Measurements from ENCODE around the gene LAMB4. TPM values are rescaled to one million over a fixed set of nuclear protein-coding genes. Genes with fewer than 3 reads are reported as not detected.

LAMB4 gene, protein sequence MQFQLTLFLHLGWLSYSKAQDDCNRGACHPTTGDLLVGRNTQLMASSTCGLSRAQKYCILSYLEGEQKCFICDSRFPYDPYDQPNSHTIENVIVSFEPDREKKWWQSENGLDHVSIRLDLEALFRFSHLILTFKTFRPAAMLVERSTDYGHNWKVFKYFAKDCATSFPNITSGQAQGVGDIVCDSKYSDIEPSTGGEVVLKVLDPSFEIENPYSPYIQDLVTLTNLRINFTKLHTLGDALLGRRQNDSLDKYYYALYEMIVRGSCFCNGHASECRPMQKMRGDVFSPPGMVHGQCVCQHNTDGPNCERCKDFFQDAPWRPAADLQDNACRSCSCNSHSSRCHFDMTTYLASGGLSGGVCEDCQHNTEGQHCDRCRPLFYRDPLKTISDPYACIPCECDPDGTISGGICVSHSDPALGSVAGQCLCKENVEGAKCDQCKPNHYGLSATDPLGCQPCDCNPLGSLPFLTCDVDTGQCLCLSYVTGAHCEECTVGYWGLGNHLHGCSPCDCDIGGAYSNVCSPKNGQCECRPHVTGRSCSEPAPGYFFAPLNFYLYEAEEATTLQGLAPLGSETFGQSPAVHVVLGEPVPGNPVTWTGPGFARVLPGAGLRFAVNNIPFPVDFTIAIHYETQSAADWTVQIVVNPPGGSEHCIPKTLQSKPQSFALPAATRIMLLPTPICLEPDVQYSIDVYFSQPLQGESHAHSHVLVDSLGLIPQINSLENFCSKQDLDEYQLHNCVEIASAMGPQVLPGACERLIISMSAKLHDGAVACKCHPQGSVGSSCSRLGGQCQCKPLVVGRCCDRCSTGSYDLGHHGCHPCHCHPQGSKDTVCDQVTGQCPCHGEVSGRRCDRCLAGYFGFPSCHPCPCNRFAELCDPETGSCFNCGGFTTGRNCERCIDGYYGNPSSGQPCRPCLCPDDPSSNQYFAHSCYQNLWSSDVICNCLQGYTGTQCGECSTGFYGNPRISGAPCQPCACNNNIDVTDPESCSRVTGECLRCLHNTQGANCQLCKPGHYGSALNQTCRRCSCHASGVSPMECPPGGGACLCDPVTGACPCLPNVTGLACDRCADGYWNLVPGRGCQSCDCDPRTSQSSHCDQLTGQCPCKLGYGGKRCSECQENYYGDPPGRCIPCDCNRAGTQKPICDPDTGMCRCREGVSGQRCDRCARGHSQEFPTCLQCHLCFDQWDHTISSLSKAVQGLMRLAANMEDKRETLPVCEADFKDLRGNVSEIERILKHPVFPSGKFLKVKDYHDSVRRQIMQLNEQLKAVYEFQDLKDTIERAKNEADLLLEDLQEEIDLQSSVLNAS (N-terminal part only)
- total RNA-seq (not detected), total RNA-seq (0 reads per million in 2 donors)

DNA sequence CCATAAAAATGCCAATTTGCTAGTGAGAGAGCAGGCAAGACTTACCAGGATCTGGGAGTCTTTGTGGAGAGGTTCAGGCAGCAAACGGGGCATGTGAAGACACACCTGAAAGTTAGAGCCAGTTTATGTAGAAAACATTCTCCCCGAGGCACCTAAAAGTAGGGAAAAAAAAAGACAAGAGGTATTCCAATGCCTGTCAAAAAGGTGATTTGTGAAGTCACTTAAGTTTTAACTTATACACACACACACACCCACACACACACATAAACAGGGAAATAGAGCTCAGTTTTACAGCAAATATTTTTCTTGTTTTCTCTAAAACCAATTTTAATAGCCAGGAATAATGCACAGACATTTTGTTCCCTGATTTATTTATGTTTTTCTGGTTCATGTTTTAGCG, at the start of gene LAMB4:
Gene LAMB4 (minus strand): TSS at position 101 of the 400 bp plus-strand sequence. CDS start 7,197 bp downstream, outside the sequence.
- peaks cover 4% of the 10 kb centered on the region for H3K4me1 Mint-ChIP-seq
- no peak within 1 kb of the TSS for H3K27ac Mint-ChIP-seq
- no peak within 1 kb of the TSS for H3K4me3 Mint-ChIP-seq
- H3K36me3 Mint-ChIP-seq (ENCODE audit: low read depth), result no peaks in the 10 kb centered on the region
- H3K27me3 Mint-ChIP-seq, result peaks cover 29% of the 10 kb centered on the region
- H3K9me3 ChIP-seq (ENCODE audit: control insufficient read depth, low read length, poor library complexity, severe bottlenecking), result no peaks in the 10 kb centered on the region
- ATAC-seq (no peak), DNase-seq (no peak)

DNA sequence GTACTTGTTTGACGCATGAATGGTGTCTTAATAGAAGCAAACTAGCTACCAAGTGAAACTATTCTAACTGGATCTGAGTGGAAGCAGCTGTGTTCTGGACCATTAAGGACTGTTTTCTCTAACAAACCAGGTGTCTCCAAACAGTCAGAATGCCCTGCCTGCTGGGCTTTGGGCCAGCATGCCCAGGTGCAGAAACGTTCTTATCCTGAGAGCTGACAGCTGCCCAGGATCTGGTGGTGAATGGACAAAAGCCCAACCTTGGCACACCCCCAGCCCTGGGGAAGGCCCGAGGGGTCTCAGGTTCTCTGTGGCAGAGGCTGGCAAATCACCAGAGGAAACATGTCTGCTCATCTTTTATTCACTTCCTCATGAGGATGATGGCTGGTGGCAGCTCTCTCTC, 48.2 kb upstream of the LAMB4 start:
- Mint-ChIP-seq H3K27me3 (peaks cover 30% of the 10 kb centered on the region), H3K27ac (no peak overlapping the region), H3K36me3 (ENCODE audit: low read depth) (no peaks in the 10 kb centered on the region), H3K4me1 (peaks cover 3% of the 10 kb centered on the region), H3K4me3 (no peak overlapping the region)
- no peaks in the 10 kb centered on the region for H3K9me3 ChIP-seq (ENCODE audit: control insufficient read depth, low read length, poor library complexity, severe bottlenecking)
- DNase-seq (no peak), ATAC-seq (no peak)

DNA sequence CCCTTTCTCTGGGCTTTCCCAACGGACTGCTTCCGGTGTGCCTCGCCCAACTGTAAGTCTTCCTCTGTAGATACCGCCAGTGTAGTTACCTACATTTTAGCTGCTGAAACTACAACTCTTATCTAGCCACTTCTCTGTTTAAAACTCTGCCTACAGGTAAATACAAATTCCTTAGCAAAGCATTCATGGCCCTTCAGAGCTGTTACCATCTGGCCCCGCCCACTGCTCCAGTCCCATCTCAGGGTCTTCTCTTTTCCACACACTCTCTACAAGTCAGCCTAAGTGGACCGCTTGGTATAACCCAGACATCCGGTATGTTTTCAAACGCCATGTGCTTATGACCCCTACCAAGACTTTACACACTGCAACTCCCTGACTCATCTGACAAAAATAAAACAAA, 41.0 kb upstream of the LAMB4 start:
- no peak overlapping the region for H3K27ac Mint-ChIP-seq
- no peak overlapping the region for H3K4me3 Mint-ChIP-seq
- DNase-seq (no peak), ATAC-seq (no peak)
- H3K27me3 Mint-ChIP-seq, result peaks cover 26% of the 10 kb centered on the region
- H3K9me3 ChIP-seq (ENCODE audit: control insufficient read depth, low read length, poor library complexity, severe bottlenecking), result no peaks in the 10 kb centered on the region
- H3K4me1 Mint-ChIP-seq, result no peaks in the 10 kb centered on the region
- H3K36me3 Mint-ChIP-seq (ENCODE audit: low read depth), result no peaks in the 10 kb centered on the region

DNA sequence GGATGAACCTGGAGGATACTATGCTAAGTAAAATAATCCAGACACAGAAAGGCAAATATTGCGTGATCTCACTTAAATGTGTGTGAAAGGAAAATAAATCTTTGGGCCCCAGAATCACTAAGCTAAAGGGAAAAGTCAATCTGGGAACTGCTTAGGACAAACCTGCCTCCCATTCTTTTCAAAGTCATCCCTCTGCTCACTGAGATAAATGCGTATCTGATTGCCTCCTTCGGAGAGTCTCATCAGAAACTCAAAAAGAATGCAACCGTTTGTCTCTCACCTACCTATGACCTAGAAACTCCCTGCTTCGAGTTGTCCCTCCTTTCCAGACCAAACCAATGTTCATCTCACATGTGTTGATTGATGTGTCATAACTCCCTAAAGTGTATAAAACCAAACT, 40.1 kb upstream of the LAMB4 start:
- Mint-ChIP-seq H3K27ac (no peak overlapping the region), H3K4me1 (no peaks in the 10 kb centered on the region), H3K4me3 (no peak overlapping the region), H3K36me3 (ENCODE audit: low read depth) (no peaks in the 10 kb centered on the region), H3K27me3 (peaks cover 26% of the 10 kb centered on the region)
- DNase-seq (no peak), ATAC-seq (no peak)
- H3K9me3 ChIP-seq (ENCODE audit: control insufficient read depth, low read length, poor library complexity, severe bottlenecking), result no peaks in the 10 kb centered on the region

DNA sequence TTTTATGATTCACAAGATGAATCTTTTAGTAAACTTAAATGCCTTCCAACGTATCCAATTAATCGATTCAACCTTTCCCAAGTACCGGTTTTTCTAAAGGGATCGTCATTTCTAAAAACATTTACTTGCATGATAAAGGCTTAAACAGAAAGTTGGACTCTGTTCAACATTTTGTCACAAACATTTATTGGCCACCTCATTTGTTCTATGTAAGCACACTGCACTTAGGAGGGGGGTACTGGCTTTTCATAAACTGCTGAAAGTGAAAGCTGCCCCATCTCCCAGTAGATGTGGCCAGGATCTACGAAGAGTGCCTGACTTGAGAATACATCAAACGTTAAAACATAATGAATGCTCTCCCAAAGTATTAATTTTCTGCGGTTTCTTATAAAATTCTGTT, 37.3 kb upstream of the LAMB4 start:
- peaks cover 14% of the 10 kb centered on the region for H3K27me3 Mint-ChIP-seq
- ATAC-seq (no peak), DNase-seq (no peak)
- no peak overlapping the region for H3K4me3 Mint-ChIP-seq
- no peak overlapping the region for H3K27ac Mint-ChIP-seq
- no peaks in the 10 kb centered on the region for H3K36me3 Mint-ChIP-seq (ENCODE audit: low read depth)
- H3K9me3 ChIP-seq (ENCODE audit: control insufficient read depth, low read length, poor library complexity, severe bottlenecking), result no peaks in the 10 kb centered on the region
- no peaks in the 10 kb centered on the region for H3K4me1 Mint-ChIP-seq

DNA sequence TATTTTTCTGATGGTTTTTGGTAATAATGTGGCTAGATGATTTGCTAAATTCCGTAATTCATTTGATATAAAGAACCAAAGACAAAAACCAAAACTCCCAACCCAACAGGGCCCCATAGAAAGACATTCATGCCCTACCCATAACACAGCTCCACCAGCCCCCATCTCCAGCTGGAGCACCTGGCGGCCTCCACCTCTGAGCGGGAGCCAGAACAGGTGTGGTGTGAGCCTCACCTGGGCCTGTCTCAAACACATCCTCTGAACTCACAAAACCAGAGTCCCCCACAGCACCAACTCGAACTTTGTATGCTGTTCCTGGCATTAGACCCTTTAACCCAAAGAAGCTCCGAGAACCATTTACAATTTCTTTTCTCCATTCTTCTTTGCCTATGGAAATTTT, 36.5 kb upstream of the LAMB4 start:
- no peaks in the 10 kb centered on the region for H3K9me3 ChIP-seq (ENCODE audit: control insufficient read depth, low read length, poor library complexity, severe bottlenecking)
- no peak overlapping the region for H3K27ac Mint-ChIP-seq
- H3K4me3 Mint-ChIP-seq, result no peak overlapping the region
- no peaks in the 10 kb centered on the region for H3K4me1 Mint-ChIP-seq
- peaks cover 13% of the 10 kb centered on the region for H3K27me3 Mint-ChIP-seq
- DNase-seq (no peak), ATAC-seq (no peak)
- H3K36me3 Mint-ChIP-seq (ENCODE audit: low read depth), result no peaks in the 10 kb centered on the region

DNA sequence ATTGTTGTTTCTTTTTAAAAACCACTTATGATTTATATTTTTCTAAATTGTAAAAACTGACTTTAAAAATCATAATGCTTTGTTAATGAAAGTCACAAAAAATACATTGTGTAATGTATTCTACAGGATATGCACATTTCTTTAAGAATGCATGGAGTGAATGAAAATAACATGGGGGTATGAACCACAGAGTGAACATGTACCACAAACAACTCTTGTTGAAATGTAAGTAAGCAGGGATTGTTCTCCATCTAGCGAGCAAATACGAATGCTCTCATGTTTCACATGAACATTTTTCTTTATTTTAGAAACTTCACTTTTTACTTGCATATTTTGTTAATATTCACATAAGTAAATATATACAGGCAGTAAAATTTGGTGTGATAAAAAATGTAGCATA, 35.6 kb upstream of the LAMB4 start:
- no peaks in the 10 kb centered on the region for H3K36me3 Mint-ChIP-seq (ENCODE audit: low read depth)
- H3K4me3 Mint-ChIP-seq, result no peak overlapping the region
- H3K27me3 Mint-ChIP-seq, result peaks cover 5% of the 10 kb centered on the region
- no peak overlapping the region for H3K27ac Mint-ChIP-seq
- ATAC-seq, result no peak
- no peaks in the 10 kb centered on the region for H3K9me3 ChIP-seq (ENCODE audit: control insufficient read depth, low read length, poor library complexity, severe bottlenecking)
- DNase-seq, result no peak
- no peaks in the 10 kb centered on the region for H3K4me1 Mint-ChIP-seq

DNA sequence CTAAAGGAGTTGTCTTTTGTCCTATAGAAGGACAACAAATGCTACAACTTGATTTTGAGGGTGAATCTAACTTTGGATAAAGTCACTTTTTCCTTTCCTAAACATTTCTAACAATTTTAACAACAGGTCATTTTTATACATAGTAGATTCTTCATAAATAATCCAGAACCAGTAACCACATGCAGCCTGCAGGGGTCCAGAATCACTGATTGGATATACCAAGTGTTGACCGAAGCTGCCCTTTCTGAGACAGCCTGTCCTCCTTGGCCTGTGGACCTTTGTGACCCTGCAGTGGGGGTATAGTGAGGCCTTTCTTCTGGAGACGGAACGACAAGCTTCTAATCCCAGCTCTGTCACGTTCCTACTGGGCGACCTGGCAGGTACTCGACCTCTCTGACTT, 34.8 kb upstream of the LAMB4 start:
- H3K27me3 Mint-ChIP-seq, result peaks cover 5% of the 10 kb centered on the region
- ATAC-seq (no peak), DNase-seq (no peak)
- H3K4me1 Mint-ChIP-seq, result no peaks in the 10 kb centered on the region
- no peaks in the 10 kb centered on the region for H3K9me3 ChIP-seq (ENCODE audit: control insufficient read depth, low read length, poor library complexity, severe bottlenecking)
- no peak overlapping the region for H3K4me3 Mint-ChIP-seq
- no peak overlapping the region for H3K27ac Mint-ChIP-seq
- no peaks in the 10 kb centered on the region for H3K36me3 Mint-ChIP-seq (ENCODE audit: low read depth)

DNA sequence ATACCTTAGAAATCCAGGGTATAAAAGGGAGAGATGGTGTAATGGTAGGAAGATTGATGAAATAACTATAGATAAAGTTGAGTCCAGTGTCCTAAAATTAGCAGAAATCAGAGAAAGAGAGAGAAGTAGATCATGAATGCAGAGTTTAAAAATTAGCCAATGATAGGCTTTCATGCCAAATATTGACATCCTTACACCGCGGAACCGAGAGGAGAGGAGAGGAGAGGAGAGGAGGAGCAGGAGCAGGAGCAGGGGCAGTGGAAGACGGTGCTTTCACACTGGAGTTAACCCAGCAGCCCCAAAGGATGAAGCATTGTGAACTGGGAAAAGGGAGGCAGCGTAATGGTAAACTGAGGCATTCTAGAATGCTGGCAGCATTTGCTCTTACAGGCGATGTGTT, 34.2 kb upstream of the LAMB4 start:
- DNase-seq, result no peak
- H3K4me1 Mint-ChIP-seq, result no peaks in the 10 kb centered on the region
- ATAC-seq, result no peak
- H3K4me3 Mint-ChIP-seq, result no peak overlapping the region
- no peaks in the 10 kb centered on the region for H3K36me3 Mint-ChIP-seq (ENCODE audit: low read depth)
- H3K9me3 ChIP-seq (ENCODE audit: control insufficient read depth, low read length, poor library complexity, severe bottlenecking), result no peaks in the 10 kb centered on the region
- peaks cover 6% of the 10 kb centered on the region for H3K27me3 Mint-ChIP-seq
- H3K27ac Mint-ChIP-seq, result no peak overlapping the region

DNA sequence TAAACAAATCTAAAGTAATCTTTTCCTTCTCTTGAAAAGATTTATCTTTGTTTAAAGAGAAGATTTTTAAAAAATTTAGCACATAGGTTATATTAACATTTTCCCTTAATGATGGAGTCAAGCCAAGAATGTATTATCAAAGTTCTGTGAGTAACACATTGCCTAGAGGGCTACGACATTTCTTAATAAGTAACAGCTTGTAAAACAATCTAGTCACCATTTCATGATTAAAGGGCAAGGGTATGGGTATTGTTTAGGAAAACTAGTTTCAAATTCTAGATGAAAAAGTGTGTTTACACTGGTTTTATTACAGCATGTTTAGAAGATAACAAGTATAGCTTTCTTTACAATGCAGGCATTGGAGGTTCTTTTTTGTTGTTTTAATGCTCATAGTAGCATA, 28.6 kb upstream of the LAMB4 start:
- no peaks in the 10 kb centered on the region for H3K36me3 Mint-ChIP-seq (ENCODE audit: low read depth)
- H3K4me3 Mint-ChIP-seq, result no peak overlapping the region
- DNase-seq (no peak), ATAC-seq (no peak)
- H3K27me3 Mint-ChIP-seq, result peaks cover 27% of the 10 kb centered on the region
- H3K9me3 ChIP-seq (ENCODE audit: control insufficient read depth, low read length, poor library complexity, severe bottlenecking), result no peaks in the 10 kb centered on the region
- H3K4me1 Mint-ChIP-seq, result peaks cover 2% of the 10 kb centered on the region
- H3K27ac Mint-ChIP-seq, result no peak overlapping the region

DNA sequence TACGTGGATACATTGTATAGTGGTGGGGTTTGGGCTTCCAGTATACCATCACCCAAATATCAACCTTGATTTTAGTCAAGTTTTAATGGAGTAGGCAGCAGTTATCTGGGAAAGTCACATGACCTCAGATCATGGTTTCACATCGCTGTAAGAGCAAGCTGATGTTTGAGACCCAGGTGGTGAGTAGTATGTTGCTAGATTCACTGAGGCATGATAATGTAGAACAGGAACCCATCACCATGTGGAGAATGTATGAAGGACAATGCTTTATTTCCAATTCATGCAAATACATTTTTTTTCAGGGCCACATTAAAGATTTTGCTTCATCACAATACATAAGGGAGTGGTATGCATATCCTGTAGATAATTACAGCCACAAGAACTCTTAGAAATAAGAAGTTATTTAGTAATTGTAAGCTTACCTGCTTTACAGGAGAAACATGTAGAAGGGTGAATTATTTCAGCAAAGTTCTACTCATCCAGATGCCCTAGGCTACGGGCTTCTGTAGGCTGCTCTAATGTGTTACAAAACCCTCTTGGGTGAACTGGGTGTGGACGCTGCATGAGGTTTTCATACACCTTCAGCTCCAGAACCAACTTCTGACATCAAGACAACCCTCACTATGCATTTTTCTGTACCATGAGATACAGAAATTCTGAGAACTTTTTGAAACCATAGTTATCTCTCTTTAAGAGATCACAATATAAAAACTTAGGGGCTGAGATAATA, 27.6 kb upstream of the LAMB4 start:
- H3K4me1 Mint-ChIP-seq, result peaks cover 2% of the 10 kb centered on the region
- H3K36me3 Mint-ChIP-seq (ENCODE audit: low read depth), result no peaks in the 10 kb centered on the region
- no peak overlapping the region for H3K4me3 Mint-ChIP-seq
- ATAC-seq, result no peak
- H3K27ac Mint-ChIP-seq, result no peak overlapping the region
- DNase-seq, result no peak
- H3K9me3 ChIP-seq (ENCODE audit: control insufficient read depth, low read length, poor library complexity, severe bottlenecking), result no peaks in the 10 kb centered on the region
- H3K27me3 Mint-ChIP-seq, result peaks cover 28% of the 10 kb centered on the region

DNA sequence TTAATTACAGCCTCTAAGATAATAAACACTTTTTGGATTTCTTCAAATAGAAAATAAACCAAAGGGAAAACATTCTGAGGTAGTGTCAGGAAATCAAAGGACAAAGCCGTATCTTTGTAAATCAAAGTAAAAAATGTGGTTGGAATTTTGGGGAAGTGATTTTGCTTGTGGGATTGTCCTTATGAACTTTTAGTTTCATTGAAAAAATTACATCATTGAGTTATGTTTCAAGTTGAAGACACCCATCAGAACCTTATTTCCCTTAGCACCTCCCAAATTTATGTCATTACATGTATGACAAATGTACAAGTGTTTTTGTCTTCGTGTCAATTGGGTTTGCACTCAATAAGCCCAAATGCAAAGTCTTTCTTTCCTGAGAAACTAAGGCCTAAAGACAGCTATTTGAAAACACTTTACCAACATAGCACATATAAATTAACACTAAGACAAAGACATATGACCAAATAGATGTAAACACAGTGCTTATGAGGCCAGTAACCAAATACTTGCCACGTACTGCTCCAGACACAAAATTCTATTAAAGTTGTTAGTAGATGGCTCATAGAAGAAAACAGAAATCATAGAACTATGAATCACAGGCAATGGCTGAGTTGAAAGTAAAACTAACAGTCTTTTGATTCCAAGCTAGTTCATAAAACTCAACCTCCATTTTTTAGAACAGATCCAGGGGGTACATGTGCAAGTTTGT, 26.9 kb upstream of the LAMB4 start:
- DNase-seq, result no peak
- Mint-ChIP-seq H3K36me3 (ENCODE audit: low read depth) (no peaks in the 10 kb centered on the region), H3K4me3 (no peak overlapping the region), H3K27ac (no peak overlapping the region), H3K4me1 (peaks cover 2% of the 10 kb centered on the region), H3K27me3 (peaks cover 33% of the 10 kb centered on the region)
- peaks cover 2% of the 10 kb centered on the region for H3K9me3 ChIP-seq (ENCODE audit: control insufficient read depth, low read length, poor library complexity, severe bottlenecking)
- no peak for ATAC-seq
